ENCODE results near the gene PIEZO2.
"Not testable (repeated sequence)": the region's sequence is repeated elsewhere in the genome, so short reads cannot be mapped to it uniquely, and the experiment has no call there.

The PIEZO2 gene

GRCh38 chr18:11150271-11150615, 874 bp upstream of the PIEZO2 start:
- no peak for DNase-seq (ENCODE audit: low read depth in 2 of 2)

GRCh38 chr18:11148680-11149440, 509 bp downstream of the PIEZO2 start:
- DNase-seq (ENCODE audit: low read depth in 2 of 2) = no peak

- no peak for DNase-seq (ENCODE audit: low read depth in 2 of 2)
These were observed 1.2 kb downstream of the PIEZO2 start for GRCh38 chr18:11147962-11148679.

- DNase-seq (ENCODE audit: low read depth in 2 of 2) = no peak
These were observed 1.9 kb downstream of the PIEZO2 start for GRCh38 chr18:11147371-11147951.

- no peak for DNase-seq (ENCODE audit: low read depth in 2 of 2)
These were observed 2.4 kb downstream of the PIEZO2 start for GRCh38 chr18:11146947-11147345.

GRCh38 chr18:11146238-11146946, 3.0 kb downstream of the PIEZO2 start:
- DNase-seq (ENCODE audit: low read depth in 2 of 2) = no peak

- no peak for DNase-seq (ENCODE audit: low read depth in 2 of 2)
These were observed 3.8 kb downstream of the PIEZO2 start for GRCh38 chr18:11145413-11146191.

- no peak for DNase-seq (ENCODE audit: low read depth in 2 of 2)
These were observed 12.0 kb downstream of the PIEZO2 start for GRCh38 chr18:11137400-11137799.

- no peak for DNase-seq (ENCODE audit: low read depth in 2 of 2)
These were observed 13.1 kb downstream of the PIEZO2 start for GRCh38 chr18:11136241-11136640.

- DNase-seq (ENCODE audit: low read depth in 2 of 2) = no peak
These were observed 14.4 kb downstream of the PIEZO2 start for GRCh38 chr18:11134940-11135339.

- DNase-seq (ENCODE audit: low read depth in 2 of 2) = not testable (repeated sequence)
These were observed 20.3 kb downstream of the PIEZO2 start for GRCh38 chr18:11129059-11129458.

GRCh38 chr18:11125492-11126315, 23.7 kb downstream of the PIEZO2 start:
- DNase-seq (ENCODE audit: low read depth in 2 of 2) = no peak

- DNase-seq (ENCODE audit: low read depth in 2 of 2) = no peak
These were observed 25.3 kb downstream of the PIEZO2 start for GRCh38 chr18:11124054-11124453.

- DNase-seq (ENCODE audit: low read depth in 2 of 2) = no peak
These were observed 27.9 kb downstream of the PIEZO2 start for GRCh38 chr18:11121443-11121849.

- DNase-seq (ENCODE audit: low read depth in 2 of 2) = no peak
These were observed 29.3 kb downstream of the PIEZO2 start for GRCh38 chr18:11119959-11120587.

GRCh38 chr18:11119550-11119949, 29.8 kb downstream of the PIEZO2 start:
- DNase-seq (ENCODE audit: low read depth in 2 of 2) = no peak

- DNase-seq (ENCODE audit: low read depth in 2 of 2) = no peak
These were observed 31.2 kb downstream of the PIEZO2 start for GRCh38 chr18:11118051-11118766.

GRCh38 chr18:11115276-11115675, 34.1 kb downstream of the PIEZO2 start:
- no peak for DNase-seq (ENCODE audit: low read depth in 2 of 2)

GRCh38 chr18:11114653-11115052, 34.7 kb downstream of the PIEZO2 start:
- no peak for DNase-seq (ENCODE audit: low read depth in 2 of 2)

GRCh38 chr18:11113937-11114336, 35.4 kb downstream of the PIEZO2 start:
- DNase-seq (ENCODE audit: low read depth in 2 of 2) = no peak
